HUDEP-2 (cell line): ENCODE data around the gene VWA8.

Experiments
- DNase-seq, 76 experiments: peaks; one replicate each; lab custom pipeline; 2025; ENCODE audit not compliant: unreplicated experiment in 76 of 76; lab: John Stamatoyannopoulos, UW

VWA8 gene

DNA sequence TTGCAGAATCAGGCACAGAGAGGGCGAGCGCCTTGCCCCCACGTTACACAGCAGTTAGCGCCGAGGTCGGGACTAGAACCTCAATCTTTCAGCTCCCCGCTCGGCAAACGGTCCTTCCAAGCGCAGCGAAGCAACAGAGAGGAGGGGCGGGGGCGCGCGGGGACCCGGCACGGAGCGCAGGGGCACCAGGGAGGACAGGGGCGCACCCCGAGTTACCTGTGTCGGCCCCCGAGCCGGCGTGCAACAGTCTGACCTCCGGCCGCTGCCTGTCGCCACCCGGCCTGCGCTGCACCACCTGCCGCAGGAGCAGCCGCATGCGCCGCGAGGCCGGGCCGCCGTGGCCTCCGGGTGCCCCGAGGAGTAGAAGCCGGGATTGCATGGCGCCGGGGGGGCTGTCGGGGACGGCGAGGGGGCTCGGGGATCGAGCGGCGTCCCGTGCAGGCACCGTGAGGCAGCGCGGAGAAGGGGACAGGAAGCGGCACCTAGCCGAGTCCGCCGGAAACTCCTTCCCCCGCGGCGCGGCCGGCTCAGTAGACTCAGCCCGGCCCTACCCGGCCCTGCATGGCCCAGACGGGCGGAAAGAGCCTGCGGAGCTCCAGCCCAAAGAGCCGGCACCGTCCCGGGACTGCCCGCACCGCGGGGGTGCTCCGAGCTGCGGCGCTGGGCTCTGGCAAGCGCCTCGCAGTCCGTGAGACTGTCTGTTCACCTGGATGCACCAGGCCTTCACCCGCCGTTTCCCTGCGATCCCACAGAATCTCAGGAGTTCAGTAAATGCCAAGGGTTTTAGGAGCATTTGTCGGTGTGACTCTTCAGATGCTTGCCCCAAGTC, at the start of gene VWA8:
Gene VWA8, minus strand, starts transcription at position 473 of the 829 bp plus-strand sequence. Its CDS starts 94 bp downstream, at position 379.
- DNase-seq = peak in 72 of 76 experiments; percentile 16 to 93 (median 64)

DNA sequence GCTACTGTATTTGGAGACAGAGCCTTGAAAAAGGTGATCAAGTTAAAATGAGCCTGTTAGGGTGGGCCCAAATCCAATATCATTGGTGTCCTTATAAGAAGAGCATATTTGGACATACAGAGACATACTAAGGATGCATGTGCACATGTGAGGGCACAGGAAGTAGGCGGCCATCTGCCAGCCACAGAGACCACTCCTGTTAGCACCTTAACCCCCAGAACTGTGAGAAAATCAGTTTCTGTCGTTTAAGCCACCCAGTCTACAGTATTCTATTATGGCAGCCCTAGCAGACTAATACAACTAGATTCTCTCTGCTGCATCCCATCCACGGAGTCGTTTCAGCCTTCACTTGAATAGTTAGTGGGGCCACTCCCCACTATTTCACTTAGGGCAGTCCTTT, 48.1 kb upstream of the VWA8 start:
- no peak for DNase-seq

DNA sequence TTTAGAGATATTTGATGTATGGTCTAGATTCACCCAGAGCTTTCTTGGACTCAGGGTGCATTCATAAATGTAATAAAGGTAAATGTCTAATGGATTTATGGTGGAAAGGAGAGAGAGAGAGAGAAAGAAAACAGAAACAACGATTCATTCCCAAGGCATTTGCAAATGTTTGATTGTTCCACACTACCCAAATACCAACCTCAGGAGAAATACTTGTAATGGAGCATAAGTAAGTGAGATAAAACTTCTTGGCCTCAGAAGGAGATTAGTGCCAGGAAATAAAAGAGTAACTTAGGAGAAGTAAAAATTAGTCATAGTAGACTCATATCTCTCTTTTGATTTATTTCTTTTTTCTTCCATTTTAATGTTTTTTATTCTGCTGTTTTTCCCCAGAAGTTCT, 46.9 kb upstream of the VWA8 start:
- no peak for DNase-seq

DNA sequence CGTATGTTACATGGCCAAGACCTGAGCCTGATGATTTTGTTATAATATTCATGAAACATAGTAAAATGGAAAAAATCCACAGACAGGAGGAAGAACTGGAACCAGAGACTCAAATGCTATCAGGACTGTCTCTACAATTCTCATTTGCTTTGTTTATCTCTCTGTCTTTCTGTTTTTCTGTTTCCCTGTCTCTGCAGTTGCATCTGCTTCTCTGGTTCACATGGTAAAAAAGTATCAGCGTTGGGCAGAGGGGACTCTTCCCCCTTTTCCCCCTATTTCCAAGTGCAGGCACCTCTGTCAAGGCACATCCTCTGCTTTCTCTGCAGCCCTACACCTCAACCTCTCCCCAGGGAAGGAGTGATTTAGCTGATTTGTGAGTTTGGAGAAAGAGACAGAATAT, 41.2 kb upstream of the VWA8 start:
- DNase-seq = no peak

DNA sequence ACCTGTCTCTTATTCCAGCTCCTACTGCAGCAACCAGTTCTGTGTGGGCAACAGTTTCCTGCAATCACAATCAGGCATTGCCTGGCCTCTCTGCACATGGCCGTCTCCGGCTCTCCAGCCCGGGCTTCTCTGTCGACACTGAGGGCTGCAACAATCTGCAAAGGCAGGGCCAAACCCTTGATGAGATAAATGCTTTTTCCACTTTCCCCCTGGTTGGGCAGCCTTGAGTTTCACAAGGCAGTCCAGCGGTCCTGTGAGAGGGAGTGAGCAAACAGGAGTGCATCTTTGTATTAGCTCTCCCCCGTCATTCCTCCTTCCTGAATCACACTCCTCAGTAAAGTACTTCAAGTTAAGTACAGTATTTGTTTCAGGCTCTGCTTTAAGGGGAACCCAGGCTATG, 40.7 kb upstream of the VWA8 start:
- DNase-seq = no peak

DNA sequence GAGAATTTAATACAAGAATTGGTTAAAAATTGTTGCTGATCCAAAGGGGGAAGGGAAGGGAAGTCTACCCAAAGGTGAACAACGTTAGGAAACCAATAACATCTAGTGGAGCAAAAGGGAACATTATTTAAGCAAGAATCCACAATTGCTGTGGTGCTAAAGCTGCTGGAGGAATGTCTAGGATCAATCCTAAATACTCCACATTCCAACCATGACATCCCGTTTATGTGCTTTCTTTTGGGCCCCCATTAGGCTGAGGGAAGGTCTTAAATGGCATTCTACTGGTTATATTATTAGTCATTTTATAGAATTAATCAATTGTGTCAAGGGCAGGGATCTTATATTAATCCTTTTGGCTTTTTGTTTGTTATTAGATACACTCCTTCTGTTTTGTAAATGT, 39.9 kb upstream of the VWA8 start:
- no peak for DNase-seq

DNA sequence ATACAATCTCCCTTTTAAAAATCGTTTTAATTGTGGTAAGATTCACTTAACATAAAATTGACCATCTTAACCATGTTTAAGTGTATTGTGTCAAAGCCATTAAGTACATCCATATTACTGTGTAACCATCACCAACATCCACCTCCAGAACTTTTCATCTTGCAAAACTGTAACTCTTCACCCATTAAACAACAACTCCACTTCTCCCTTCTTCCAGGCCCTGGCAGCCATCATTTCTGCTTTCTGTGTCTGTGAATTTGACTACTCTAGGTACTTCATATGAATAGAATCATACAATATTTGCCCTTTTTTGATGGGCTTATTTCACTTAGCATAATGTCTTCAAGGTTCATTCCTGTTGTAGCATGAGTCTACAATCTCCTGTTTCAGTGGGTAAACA, 36.5 kb upstream of the VWA8 start:
- DNase-seq = no peak

DNA sequence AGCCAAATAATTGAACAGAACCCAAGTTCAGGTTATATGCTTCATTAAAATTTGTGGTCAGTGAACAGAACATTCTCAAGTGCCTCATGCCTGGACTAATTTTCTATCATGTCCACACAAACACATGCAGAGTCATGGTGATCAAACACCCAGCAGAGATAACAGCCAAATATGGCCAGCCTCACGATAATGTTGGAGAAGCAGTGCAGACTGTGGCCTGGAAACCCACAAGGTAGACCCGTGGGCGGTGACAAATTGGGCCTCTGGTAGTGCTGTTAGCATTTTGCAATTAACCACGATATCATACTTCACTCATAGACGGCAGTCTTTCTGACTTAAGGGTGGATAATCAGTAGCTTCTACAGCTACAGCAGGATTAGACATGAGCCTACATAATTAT, 35.0 kb upstream of the VWA8 start:
- peak in 74 of 76 experiments; percentile 28 to 95 (median 82) for DNase-seq

DNA sequence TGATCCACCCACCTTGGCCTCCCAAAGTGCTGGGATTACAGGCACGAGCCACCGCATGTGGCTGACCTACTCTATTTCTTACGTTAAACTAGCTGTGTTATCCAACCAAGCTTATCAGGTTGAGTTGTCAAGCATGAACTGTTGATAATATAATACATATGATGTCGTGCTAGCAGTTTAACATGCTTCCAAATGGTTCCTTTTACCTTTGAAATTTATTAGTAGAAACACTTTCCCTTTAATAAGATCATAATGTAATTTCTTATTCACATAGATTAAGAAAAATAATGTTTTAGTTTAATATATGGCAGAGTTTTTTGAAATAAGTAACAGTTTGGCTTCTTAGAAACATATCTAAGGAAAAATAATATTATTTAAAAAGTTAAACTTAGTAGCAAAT, 34.4 kb upstream of the VWA8 start:
- peak in 15 of 76 experiments; percentile 3 to 37 (median 12) for DNase-seq

DNA sequence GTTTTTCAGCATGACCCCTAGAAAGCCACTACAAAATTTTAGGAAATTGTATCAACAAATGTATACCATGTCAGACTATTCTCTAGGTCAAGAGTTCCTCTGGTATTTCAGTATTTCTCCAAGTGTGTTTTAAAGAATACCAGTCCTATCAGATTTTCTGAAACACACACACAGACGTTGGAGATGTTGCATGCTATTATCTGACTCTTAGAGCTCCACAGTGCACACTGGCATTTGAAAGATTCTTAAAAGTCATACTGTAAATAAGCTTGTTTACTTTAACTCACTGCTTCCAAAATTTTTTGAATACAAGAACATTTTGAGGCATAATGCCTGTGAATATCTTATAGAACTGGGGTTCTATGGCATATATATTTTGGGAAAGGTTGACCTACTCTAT, 33.8 kb upstream of the VWA8 start:
- DNase-seq = no peak

DNA sequence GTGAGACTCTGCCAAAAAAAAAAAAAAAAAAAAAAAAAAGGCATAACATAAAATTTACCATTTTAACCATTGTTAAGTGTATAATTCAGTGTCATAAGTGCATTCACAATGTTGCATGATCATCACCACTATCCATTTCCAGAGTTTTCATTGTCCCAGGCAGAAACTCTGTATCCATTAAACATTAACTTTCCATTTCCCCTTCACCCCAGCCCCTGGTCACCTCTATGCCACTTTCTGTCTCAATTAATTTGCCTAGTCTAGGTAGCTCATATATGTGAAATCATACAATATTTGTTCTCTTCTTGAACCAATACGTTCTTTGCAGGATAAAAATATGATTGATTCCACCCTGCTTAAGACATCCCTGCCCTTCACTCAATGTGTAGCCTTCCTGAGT, 31.0 kb upstream of the VWA8 start:
- DNase-seq = no peak

DNA sequence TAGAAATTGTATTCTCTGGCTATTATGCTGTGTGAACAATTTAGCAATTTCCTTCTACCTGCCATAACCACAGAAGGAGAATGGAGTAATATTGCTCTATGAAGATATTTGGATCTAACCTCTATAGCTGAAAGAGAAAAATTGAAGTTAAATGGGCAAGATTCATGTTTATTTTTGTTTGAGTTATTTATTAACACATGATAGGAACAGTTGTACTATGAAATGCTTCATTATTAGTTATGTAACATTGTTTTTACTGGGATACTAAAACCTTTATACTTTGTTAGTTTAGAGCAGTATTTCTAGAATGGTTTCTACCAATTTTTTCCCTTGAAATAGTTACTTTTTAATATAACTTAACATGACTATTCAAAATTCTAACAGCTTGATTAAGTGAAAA, 27.3 kb upstream of the VWA8 start:
- DNase-seq = no peak

DNA sequence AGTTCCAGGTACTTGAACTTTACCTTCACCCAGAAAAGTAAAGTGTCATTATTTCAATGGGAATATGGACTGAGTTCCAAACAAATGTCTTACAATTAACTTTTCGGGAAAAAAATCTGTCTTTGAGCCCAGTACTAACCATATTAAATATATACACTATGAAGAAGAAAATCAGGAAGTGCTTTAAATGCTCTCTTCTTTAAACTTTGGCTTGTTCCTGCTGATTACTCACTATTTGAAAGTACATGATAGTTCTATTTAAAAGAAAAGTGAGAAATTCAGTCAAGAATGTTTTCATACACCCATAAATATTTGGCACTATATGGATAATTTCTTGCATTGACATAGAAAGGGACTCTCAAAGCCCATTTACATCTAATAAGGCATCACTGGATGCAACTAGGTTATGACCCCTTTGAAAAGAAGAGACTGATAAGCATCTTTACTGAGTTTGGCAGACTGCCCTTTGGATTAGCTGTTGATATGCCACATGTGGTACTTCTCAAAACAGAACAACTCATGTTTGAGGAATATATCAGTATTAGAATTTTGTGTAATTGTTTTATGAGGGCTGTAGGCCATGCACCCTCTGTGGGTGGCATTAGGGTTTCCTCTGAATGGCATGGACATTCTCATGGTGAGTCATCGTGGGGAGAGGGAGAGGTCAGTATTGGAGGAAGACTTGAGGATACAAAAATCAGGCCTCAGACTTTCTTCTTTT, 25.0 kb upstream of the VWA8 start:
- DNase-seq = peak in 1 of 76 experiments; percentile 5

DNA sequence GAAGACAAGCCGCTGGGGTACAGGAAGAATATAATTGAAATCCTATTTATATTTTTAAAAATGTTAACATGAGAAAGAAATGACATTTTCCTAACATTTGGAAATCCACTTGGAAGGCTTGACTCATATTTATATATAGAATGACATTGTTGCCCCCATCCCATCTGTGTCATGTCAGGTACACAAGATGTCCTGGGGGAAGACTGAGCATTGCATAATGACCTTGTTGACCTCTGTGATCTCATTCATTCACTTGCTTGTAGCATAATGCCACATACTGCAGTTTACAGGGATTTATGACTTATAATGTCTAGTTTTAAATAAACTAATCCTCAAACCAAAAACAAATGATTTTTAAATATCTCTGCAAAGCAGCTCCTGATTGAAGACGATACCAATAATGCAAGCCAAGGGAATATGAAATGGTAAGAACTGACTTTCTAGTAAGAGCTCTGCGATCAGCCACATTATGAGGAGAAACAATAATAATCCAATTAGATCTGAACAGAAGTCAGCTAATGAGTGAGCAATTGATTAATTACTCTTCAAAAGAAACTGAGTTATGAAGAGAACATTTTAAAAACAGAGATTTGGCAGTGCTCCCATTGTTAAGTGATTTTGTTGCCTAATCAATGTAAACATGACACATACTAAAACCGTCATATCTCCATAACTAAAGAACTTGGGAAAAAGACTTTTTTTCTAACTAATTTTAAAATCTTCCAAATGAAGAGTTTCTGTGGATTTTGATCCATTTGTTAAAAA, 21.2 kb upstream of the VWA8 start:
- no peak for DNase-seq

DNA sequence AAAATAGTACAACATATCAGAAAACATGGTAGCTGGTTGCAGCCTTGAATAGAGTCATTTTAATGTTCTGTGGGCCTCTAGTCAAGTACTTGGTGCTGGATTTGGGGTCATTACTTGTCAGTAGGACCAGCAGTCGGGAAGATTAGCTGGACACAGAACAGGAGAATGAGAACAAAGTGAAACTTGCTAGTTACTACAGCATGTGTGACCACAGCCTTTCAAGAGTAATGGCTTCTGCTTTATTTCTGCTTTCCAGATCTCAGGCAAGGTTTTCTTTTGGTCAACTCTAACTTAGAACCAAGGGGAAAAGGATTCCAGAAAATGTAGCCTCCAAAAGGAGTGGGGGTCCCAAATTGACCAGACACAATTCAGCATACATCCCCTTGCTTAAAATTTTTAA, 17.1 kb upstream of the VWA8 start:
- DNase-seq = no peak

DNA sequence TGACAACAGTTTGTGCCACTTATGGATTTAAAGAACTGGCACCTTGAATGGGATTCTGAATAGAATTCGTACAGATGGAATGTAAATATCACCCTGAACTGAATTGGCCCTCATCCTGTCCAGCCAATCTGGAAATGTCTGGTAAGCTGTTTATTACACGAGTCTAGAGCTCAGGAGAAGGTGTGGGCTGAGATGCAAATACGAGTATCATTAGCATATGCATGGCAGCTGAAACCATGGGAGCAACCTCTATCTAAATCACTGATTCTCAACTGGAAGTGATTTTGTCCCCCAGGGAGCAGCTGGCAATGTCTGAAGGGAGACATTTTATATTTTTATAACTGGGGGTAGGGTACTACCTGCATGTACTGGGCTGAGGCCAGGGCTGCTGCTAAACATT, 15.6 kb upstream of the VWA8 start:
- no peak for DNase-seq

DNA sequence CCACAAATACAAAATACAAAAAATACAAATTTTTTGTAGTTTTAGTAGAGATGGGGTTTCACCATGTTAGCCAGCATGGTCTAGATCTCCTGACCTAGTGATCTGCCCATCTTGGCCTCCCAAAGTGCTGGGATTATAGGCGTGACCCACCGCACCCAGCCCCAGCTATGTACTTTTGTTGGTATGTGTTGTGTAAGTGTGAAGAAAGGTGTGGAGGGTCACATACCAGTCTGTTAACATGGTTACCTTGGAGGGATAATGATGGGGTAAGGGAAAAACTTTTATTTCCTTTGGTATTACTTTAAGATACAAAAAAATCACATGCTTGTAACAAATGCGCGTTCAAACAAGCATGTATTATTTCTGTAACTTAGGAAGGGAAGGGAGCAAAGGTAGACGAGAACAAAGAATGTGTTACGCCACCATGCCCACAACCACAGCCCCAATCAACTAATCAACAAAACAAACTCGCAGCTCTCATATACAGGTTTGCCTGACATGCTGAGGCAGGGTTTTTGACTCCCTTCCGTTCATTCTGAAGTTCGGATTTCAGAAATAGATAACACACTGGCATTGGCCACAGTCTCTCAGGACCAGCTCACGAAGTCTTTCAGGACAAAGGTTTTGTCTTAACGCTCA, 13.5 kb upstream of the VWA8 start:
- no peak for DNase-seq

DNA sequence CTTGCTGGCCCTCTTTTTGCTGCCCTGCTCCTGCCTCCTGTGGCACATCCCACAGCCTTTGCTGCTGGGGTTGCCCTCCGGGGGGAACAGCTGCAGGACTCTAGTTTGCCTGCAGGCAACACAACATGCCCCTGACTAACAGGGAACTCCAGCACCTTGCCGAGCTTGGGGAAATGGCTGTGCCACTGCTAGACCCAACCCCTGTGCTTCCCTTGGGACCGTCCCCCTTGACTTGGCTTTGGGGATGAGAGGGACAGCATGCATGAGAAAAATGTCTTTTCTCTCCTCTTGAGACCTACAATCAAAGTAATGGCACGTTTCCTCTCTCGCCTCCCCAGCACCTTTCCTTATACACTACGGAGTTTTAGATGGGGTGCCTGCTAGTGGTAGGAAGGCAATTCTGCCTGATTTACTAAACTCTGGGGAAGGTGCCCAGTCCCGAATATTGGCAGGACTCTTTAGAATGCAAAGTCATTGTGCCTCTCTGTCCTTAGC, 12.4 kb upstream of the VWA8 start:
- no peak for DNase-seq

DNA sequence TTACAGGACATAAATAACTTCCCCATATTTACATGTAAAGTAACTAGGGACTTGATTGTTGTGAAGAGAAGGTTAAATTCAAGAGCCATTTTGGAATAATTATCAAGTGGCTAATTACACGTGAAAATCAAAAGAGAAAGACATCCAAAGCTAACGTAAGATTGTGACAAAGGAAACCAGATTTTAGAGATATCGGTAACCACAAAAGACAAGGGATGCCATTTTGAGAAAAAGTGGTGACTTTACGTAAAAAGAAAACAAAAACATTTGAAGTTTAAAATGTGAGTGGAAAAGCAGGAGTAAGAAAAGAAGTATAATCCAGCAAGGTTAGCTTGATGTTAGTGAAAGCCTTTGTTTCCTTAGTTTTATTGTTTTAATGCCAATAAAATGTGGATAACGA, 10.9 kb upstream of the VWA8 start:
- no peak for DNase-seq

DNA sequence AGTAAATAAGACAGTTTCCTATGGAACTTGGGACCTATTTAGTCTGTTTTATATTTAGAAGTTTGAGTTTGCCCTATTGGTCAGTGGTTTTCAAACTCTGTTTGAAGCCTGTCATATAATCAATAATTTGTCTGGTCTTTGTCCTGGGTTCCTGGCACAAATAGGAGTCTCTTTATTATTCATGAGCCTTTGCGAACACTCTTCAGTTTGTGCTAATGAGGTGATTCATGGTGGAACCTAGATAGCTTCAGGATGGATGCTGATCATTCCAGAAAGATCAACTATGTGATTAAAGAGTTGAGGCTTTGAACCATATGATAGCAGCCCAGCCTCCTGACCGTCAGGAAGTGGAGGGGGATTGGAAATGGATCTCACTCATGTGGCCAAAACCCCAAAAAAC, 10.0 kb upstream of the VWA8 start:
- DNase-seq = no peak

DNA sequence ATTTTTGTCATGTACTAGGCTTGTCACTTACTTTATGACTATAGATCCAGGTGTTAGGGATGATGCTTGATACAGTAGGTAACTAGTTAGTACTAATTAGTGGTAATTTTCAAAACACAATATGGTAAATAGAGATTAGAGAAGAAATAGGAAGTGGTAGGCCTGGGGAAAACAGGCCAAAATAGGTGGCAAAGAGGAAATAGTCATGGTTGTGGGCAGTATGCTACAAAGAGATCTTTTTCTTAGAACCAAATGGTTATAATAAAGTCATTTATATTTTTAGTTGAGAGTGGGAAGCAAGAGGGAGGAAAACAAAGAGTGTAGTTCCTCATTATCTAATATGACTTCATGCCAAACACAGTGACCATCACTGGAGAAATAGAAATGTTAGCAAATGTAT, 9.1 kb upstream of the VWA8 start:
- DNase-seq = no peak
